Epithelial cell of esophagus (primary cell): ENCODE results near the gene THAP4.

Experiments
- DNase-seq: peaks from one replicate; pipeline ENCODE4 v3.0.0; 2010; ENCODE audit warnings: low read depth
- H3K4me3 ChIP-seq: 2 replicates; pipeline ENCODE4 v1.5.1; 2011; ENCODE audit warnings: mild to moderate bottlenecking, low read length, control low read depth
- TF ChIP-seq, protein P1 (sequence below): IDR thresholded peaks from 2 replicates; pipeline ENCODE4 v1.5.1; 2011; ENCODE audit warnings: low read depth, mild to moderate bottlenecking, low read length, control low read depth, inconsistent platforms; ENCODE audit not compliant: insufficient read depth; ENCODE audit errors: missing control alignments

Gene THAP4

GRCh38 chr2:241637795-241638660, 1.1 kb upstream of the THAP4 start:
- peak; percentile 24 for DNase-seq
- TF ChIP-seq, protein P1, sequence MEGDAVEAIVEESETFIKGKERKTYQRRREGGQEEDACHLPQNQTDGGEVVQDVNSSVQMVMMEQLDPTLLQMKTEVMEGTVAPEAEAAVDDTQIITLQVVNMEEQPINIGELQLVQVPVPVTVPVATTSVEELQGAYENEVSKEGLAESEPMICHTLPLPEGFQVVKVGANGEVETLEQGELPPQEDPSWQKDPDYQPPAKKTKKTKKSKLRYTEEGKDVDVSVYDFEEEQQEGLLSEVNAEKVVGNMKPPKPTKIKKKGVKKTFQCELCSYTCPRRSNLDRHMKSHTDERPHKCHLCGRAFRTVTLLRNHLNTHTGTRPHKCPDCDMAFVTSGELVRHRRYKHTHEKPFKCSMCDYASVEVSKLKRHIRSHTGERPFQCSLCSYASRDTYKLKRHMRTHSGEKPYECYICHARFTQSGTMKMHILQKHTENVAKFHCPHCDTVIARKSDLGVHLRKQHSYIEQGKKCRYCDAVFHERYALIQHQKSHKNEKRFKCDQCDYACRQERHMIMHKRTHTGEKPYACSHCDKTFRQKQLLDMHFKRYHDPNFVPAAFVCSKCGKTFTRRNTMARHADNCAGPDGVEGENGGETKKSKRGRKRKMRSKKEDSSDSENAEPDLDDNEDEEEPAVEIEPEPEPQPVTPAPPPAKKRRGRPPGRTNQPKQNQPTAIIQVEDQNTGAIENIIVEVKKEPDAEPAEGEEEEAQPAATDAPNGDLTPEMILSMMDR: no peak
- peak overlapping the region; percentile 78 for H3K4me3 ChIP-seq

DNA sequence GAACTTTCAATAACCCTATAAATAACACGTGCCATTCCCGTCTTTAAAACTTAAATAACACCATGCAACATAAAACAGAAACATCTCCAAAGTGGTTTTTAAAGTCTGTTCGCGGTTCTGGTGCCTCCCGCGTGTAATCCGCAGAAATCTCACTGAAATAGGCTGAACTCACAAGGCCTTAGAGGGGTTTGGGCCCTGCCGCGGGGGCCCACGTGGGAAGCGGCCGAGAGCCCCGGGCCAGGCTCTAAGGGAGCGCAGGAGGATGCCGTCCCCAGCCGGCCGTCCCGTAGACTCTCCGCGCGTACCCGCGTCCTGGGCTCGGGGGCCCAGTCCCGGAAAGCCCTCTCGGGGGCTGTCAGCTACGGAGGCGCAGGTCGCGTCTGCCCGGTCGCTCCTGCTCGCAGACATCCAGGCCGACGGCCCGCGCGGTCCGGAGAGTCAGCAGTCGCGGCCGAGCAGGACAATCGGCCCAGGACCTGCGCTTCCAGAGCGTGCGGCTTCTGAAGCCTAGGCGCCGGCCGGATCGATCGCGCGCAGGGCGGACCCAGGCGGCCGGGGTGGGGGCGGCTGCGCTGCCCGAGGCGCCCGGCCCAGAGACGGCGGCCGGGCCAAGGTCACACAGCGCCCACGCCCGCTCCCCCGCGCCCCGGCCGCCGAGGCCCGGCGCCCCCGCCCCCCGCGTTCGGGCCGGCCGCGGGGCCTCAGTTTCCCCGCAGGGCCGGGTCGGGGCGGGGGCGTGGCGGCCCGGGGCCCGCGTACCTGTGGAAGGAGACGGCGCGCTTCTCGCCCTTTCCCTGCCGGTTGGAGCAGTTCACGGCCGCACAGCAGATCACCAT, 558 bp downstream of the THAP4 start:
- peak; percentile 49 for DNase-seq
- peak overlapping the region; percentile 72 for H3K4me3 ChIP-seq
- TF ChIP-seq, protein P1: no peak

DNA sequence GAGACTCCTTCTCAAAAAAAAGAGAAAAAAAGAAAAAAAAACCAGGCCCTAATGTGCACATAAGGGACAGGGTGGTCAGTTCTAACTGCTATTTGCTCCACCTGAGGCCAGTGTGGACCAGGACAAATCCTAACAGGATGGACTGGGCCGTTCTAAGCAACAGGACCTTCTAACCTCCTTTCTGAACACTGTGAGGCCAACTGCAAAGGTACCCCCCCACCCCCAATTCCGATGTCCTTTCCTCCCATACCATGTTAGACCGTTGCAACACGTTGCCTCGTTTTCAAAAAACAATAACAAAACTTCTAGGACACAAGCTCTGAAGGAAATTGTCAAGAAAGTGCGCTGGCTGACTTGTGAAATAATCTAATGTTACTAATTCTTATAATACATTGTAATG, 1.2 kb downstream of the THAP4 start:
- peak overlapping the region; percentile 72 for H3K4me3 ChIP-seq
- TF ChIP-seq, protein P1: no peak
- no peak for DNase-seq

- no peak overlapping the region for H3K4me3 ChIP-seq
- TF ChIP-seq, protein P1: no peak
- DNase-seq: no peak
Measured at GRCh38 chr2:241633561-241633960, 3.4 kb downstream of the THAP4 start.

DNA sequence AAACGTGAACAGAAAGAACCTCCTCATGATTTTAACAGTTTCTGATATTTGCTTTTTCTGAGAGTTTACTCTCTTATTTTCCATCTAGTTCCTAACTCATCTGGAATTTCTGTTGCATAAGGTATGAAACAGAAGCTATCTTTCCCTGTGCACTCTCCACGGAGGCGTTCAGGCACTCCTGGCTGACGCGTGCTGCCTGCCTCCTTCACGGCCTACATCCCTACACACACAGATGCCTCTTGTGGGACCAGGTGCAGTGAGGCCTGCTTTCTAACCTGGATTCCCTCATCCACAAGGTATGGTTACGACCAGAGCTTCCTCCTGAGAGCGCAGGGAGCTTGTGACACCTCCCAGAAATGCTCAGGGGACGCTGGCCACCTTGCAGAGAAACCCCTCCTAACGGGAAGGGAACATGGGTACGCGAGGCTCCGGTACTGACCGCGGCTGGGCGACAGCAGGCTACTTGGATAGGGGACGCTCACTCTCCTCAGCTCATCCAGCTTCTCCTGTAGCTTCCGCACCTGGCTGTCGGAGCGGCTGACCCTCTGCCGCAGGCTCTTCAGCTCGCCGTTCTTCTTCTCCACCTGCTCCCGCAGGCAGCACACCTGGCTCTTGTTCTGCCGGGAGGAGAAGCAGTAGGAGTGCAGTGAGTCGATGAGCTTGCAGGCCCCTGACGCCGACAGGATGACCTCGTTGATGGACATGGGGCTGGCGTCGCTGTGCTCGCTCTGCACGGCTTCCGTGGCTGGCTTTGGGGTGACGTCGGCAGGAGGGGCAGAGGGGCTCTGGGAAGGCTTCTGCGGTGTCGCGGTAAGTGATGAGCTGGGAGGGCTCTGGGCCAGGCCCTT, 4.3 kb downstream of the THAP4 start:
- no peak overlapping the region for H3K4me3 ChIP-seq
- DNase-seq: no peak
- TF ChIP-seq, protein P1: no peak

GRCh38 chr2:241629762-241630435, 7.1 kb downstream of the THAP4 start:
- TF ChIP-seq, protein P1: no peak
- H3K4me3 ChIP-seq: no peak overlapping the region
- DNase-seq: no peak
